HepG2 (cell line): ENCODE results near the gene PIWIL1. TPM values are rescaled to one million over a fixed set of nuclear protein-coding genes. Genes with fewer than 3 reads are reported as not detected.

Source experiments
- ATAC-seq: fragments of 200-7000 bp; cut with Tn5 transposase; 3 replicates; pipeline ENCODE4 v1.9.1; 2020; ENCODE audit warnings: mild to moderate bottlenecking, moderate library complexity
- BruUV-seq: library from RNA; stranded (reverse); fragments of 400-500 nt; replicated peaks from 2 replicates; lab custom pipeline; 2021; lab: Mats Ljungman, UMichigan
- CTCF ChIA-PET: fragments of 300-600 bp; formaldehyde crosslinking; extraction: SDS; loops from one replicate; lab custom pipeline; 2021; ENCODE audit warnings: low total read pairs, inconsistent platforms, low intra/inter-chr PET ratio; lab: Yijun Ruan, JAX
- POLR2A ChIA-PET: fragments of 350-600 bp; sonication (Branson Sonifier 250); formaldehyde crosslinking; loops from one replicate; lab custom pipeline; 2020; ENCODE audit warnings: antibody characterized with exemption, inconsistent platforms; lab: Yijun Ruan, JAX
- DNase-seq: peaks from one replicate; pipeline ENCODE4 v3.0.0-alpha.2; 2015; ENCODE audit warnings: low spot score
- FAIRE-seq: peaks from 3 replicates; lab custom pipeline; 2011; peaks lifted over from hg19 to GRCh38; lab: Jason Lieb, UNC
- H2AFZ ChIP-seq: one replicate; pipeline ENCODE4 v1.6.1; 2011; ENCODE audit warnings: low read length, inconsistent platforms
- H3K27ac ChIP-seq: fragments of 300-600 bp; 3 replicates; pipeline ENCODE4 v1.8.0; 2011; ENCODE audit warnings: mixed run types, mild to moderate bottlenecking, mixed read lengths, low read length, inconsistent platforms; ENCODE audit not compliant: insufficient read depth; ENCODE audit errors: extremely low read length
- H3K27me3 ChIP-seq, 2 experiments: fragments of 200-600 bp in 1 of 2; 2 replicates in 1 of 2; 3 replicates in 1 of 2; pipeline versions ENCODE4 v1.6.0 to v1.8.0; 2011; ENCODE audit warnings: low read length in 2 of 2, mild to moderate bottlenecking in 2 of 2, moderate library complexity in 2 of 2, inconsistent platforms in 1 of 2; ENCODE audit not compliant: insufficient read depth in 2 of 2, control insufficient read depth in 1 of 2
- H3K36me3 ChIP-seq, 2 experiments: fragments of 200-600 bp in 1 of 2; replicated peaks in 1 of 2; 2 replicates in 1 of 2; 3 replicates in 1 of 2; pipeline versions ENCODE4 v1.5.1 to v1.8.0; 2011; ENCODE audit warnings: low read length in 2 of 2, inconsistent platforms in 1 of 2; ENCODE audit not compliant: insufficient read depth in 2 of 2, control insufficient read depth in 1 of 2
- H3K4me1 ChIP-seq: 2 replicates; pipeline ENCODE4 v1.5.1; 2012; ENCODE audit warnings: low read length, inconsistent platforms; ENCODE audit not compliant: insufficient read depth
- H3K4me2 ChIP-seq: 2 replicates; pipeline ENCODE4 v1.6.0; 2011; ENCODE audit warnings: low read depth, low read length, inconsistent platforms
- H3K4me3 ChIP-seq, 3 experiments: fragments of 200-600 bp in 1 of 3; sonication (generic), shearing (Covaris generic) in 1 of 3; replicated peaks in 1 of 3; 2 replicates each; pipeline ENCODE4 v1.5.1; 2011 to 2016; ENCODE audit warnings: low read length in 3 of 3, inconsistent platforms in 2 of 3, low read depth in 2 of 3, mild to moderate bottlenecking in 2 of 3, control low read depth in 1 of 3, mixed read lengths in 1 of 3; ENCODE audit not compliant: insufficient read depth in 1 of 3
- H3K79me2 ChIP-seq: one replicate; pipeline ENCODE4 v1.6.1; 2011; ENCODE audit warnings: low read length, inconsistent platforms; ENCODE audit not compliant: insufficient read depth
- H3K9ac ChIP-seq: 2 replicates; pipeline ENCODE4 v1.6.0; 2011; ENCODE audit warnings: mild to moderate bottlenecking, low read depth, low read length, inconsistent platforms; ENCODE audit not compliant: insufficient read depth
- H3K9me3 ChIP-seq: 2 replicates; pipeline ENCODE4 v1.5.1; 2012; ENCODE audit warnings: mild to moderate bottlenecking, low read length
- H4K20me1 ChIP-seq: 2 replicates; pipeline ENCODE4 v1.6.0; 2011; ENCODE audit warnings: inconsistent platforms, mild to moderate bottlenecking, low read length, moderate library complexity; ENCODE audit not compliant: insufficient read depth
- GABPB1 ChIP-seq: IDR thresholded peaks from 2 replicates; pipeline ENCODE4 v1.6.1; 2016; ENCODE audit warnings: mild to moderate bottlenecking, missing genetic modification reagents, moderate library complexity, missing compliant biosample characterization
- NFYC ChIP-seq: IDR thresholded peaks from 2 replicates; pipeline ENCODE4 v1.6.1; 2016; ENCODE audit warnings: missing genetic modification reagents, missing compliant biosample characterization
- RARA ChIP-seq: IDR thresholded peaks from 2 replicates; pipeline ENCODE4 v1.6.1; 2016; ENCODE audit warnings: missing genetic modification reagents, missing compliant biosample characterization
- SETDB1 ChIP-seq: sonication (generic); formaldehyde crosslinking; IDR thresholded peaks from 2 replicates; pipeline ENCODE4 v1.5.1; 2020; ENCODE audit warnings: missing genetic modification reagents, mild to moderate bottlenecking, borderline replicate concordance
- TBP ChIP-seq: sonication (generic); formaldehyde crosslinking; IDR thresholded peaks from 2 replicates; pipeline ENCODE4 v1.5.0; 2020; ENCODE audit warnings: missing genetic modification reagents
- TRIM24 ChIP-seq: sonication (generic); formaldehyde crosslinking; IDR thresholded peaks from 2 replicates; pipeline ENCODE4 v1.8.0; 2022; ENCODE audit warnings: mild to moderate bottlenecking, missing genetic modification reagents
- ZBTB46 ChIP-seq: sonication (generic); formaldehyde crosslinking; IDR thresholded peaks from 2 replicates; pipeline ENCODE4 v1.4.0; 2020; ENCODE audit warnings: mild to moderate bottlenecking, missing genetic modification reagents, borderline replicate concordance
- ZKSCAN5 ChIP-seq: sonication (generic); formaldehyde crosslinking; IDR thresholded peaks from 2 replicates; pipeline ENCODE4 v1.5.1; 2020; ENCODE audit warnings: mild to moderate bottlenecking, missing genetic modification reagents
- ZNF282 ChIP-seq: fragments of 450-650 bp; IDR thresholded peaks from 2 replicates; pipeline ENCODE4 v1.6.1; 2018; ENCODE audit not compliant: partially characterized antibody
- ZNF501 ChIP-seq: sonication (generic); formaldehyde crosslinking; IDR thresholded peaks from 2 replicates; pipeline ENCODE4 v1.5.1; 2020; ENCODE audit warnings: mild to moderate bottlenecking, moderate library complexity, missing genetic modification reagents
- ZNF687 ChIP-seq: sonication (generic); formaldehyde crosslinking; IDR thresholded peaks from 2 replicates; pipeline ENCODE4 v1.5.1; 2020; ENCODE audit warnings: mild to moderate bottlenecking, missing genetic modification reagents, moderate library complexity
- ZNF800 ChIP-seq: sonication (generic); formaldehyde crosslinking; IDR thresholded peaks from 2 replicates; pipeline ENCODE4 v1.4.0; 2020; ENCODE audit warnings: missing genetic modification reagents
- WGBS: methylation state at CpG from one replicate; pipeline ENCODE4 v1.1.6; 2017; ENCODE audit warnings: low lambda C conversion rate; 5-methylcytosine and 5-hydroxymethylcytosine counted together
- in situ Hi-C: cut with HindIII; loops from 2 replicates; pipeline ENCODE4 v1.10.0; 2017; ENCODE audit warnings: low pct_unique_long_range_greater_than_20kb; ENCODE audit not compliant: extremely low pct_ligation_motif_present
- intact Hi-C: fragments of 100-400 bp; cut with micrococcal nuclease; formaldehyde crosslinking; loops from one replicate; pipeline ENCODE4 v1.10.0; 2022; ENCODE audit not compliant: unreplicated experiment
- polyA plus RNA-seq, 8 experiments: library from polyadenylated mRNA; depleted of rRNA in 3 of 8; stranded (reverse) in 7 of 8; unstranded in 1 of 8; fragments of >200 nt; fragmentation: Illumina TruSeq in 4 of 8; extraction: Trizol in 4 of 8; gene quantifications; 2 replicates each; pipeline versions ENCODE4 v1.2.1 to v1.2.3, GENCODE V29; 2011 to 2016; ENCODE audit warnings: low read depth in 4 of 8, missing spikeins in 1 of 8, mixed read lengths in 1 of 8; ENCODE audit not compliant: insufficient read depth in 1 of 8
- total RNA-seq, 5 experiments: library from RNA; depleted of rRNA; stranded (reverse); fragments of >200 nt; fragmentation: Illumina TruSeq; extraction: Trizol; gene quantifications; 2 replicates each; pipeline ENCODE4 v1.2.3, GENCODE V29; 2016; ENCODE audit warnings: low read depth in 1 of 5

The PIWIL1 gene
- total and polyA plus RNA-seq, 2 of the 13 experiments (the other 11 are each of a cell fraction or from before 2014, with no cell fraction given) = not detected

GRCh38 chr12:130316251-130316650, 21.4 kb upstream of the PIWIL1 start:
- Histone ChIP-seq H3K9ac (no peak overlapping the region), H2AFZ (no peak overlapping the region), H4K20me1 (no peaks in the 10 kb centered on the region), H3K4me2 (no peak overlapping the region), H3K4me1 (no peaks in the 10 kb centered on the region), H3K79me2 (no peaks in the 10 kb centered on the region), H3K36me3 (no peaks in the 10 kb centered on the region), H3K9me3 (no peaks in the 10 kb centered on the region), H3K4me3 (no peak overlapping the region), H3K27ac (no peak overlapping the region), H3K27me3 (peaks cover 0 to 8% of the 10 kb centered on the region in 2 experiments; a peak in 3 of 5 replicates)
- TF ChIP-seq ZNF501 (no peak), TRIM24 (CRISPR knock-in tag) (no peak), ZBTB46 (no peak), NFYC (CRISPR knock-in tag) (no peak), ZKSCAN5 (CRISPR knock-in tag) (no peak), SETDB1 (CRISPR knock-in tag) (no peak), GABPB1 (CRISPR knock-in tag) (no peak), ZNF282 (no peak), TBP (CRISPR knock-in tag) (no peak), ZNF800 (CRISPR knock-in tag) (no peak), ZNF687 (CRISPR knock-in tag) (no peak), RARA (CRISPR knock-in tag) (no peak)
- ATAC-seq (no peak), FAIRE-seq (no peak), DNase-seq (no peak)
- 0% methylated on average over 3 of the region's 3 CpGs for WGBS
- ChIA-PET CTCF (no interaction called here), POLR2A (no interaction called here)
- BruUV-seq = no TSS peak
- in situ Hi-C loops (no loop called here), intact Hi-C loops (no loop called here)
